Esophagus (tissue), 2 donors: Measurements from ENCODE around the gene UGT1A10. TPM values are rescaled to one million over a fixed set of nuclear protein-coding genes. Genes with fewer than 3 reads are reported as not detected.
A peak's percentile ranks its signal among the peaks of the same experiment; 100 is the strongest.

Source experiments
- H3K27ac ChIP-seq, 2 donors: one replicate each; pipeline ENCODE4 v1.5.1; 2013; ENCODE audit warnings: low read depth in 2 of 2, mild to moderate bottlenecking in 2 of 2, inconsistent platforms in 1 of 2, low read length in 1 of 2, moderate library complexity in 1 of 2
- H3K27me3 ChIP-seq, 2 donors: one replicate each; pipeline ENCODE4 v1.6.1; 2013; ENCODE audit warnings: low read length in 2 of 2, control low read depth in 1 of 2, mild to moderate bottlenecking in 1 of 2; ENCODE audit not compliant: insufficient read depth in 2 of 2, control insufficient read depth in 1 of 2
- H3K36me3 ChIP-seq, 2 donors: one replicate each; pipeline ENCODE4 v1.6.1; 2013; ENCODE audit warnings: low read length in 1 of 2; ENCODE audit not compliant: control insufficient read depth in 2 of 2, insufficient read depth in 2 of 2
- H3K4me1 ChIP-seq, 2 donors: one replicate each; pipeline ENCODE4 v1.6.1; 2013; ENCODE audit warnings: low read length in 1 of 2; ENCODE audit not compliant: control insufficient read depth in 2 of 2, insufficient read depth in 2 of 2
- H3K4me3 ChIP-seq, 2 donors: one replicate each; pipeline ENCODE4 v1.5.1; 2013; ENCODE audit warnings: low read length in 2 of 2, mild to moderate bottlenecking in 2 of 2, low read depth in 1 of 2, moderate library complexity in 1 of 2
- H3K9me3 ChIP-seq, 2 donors: one replicate each; pipeline ENCODE4 v1.6.1; 2013; ENCODE audit warnings: mild to moderate bottlenecking in 2 of 2, low read depth in 1 of 2, low read length in 1 of 2, moderate library complexity in 1 of 2; ENCODE audit not compliant: control insufficient read depth in 2 of 2, insufficient read depth in 1 of 2
- WGBS, 2 donors: extraction: QIAGEN DNeasy Blood & Tissue Kit; methylation state at CpG; one replicate each; pipeline ENCODE4 v1.1.7; 2013; 5-methylcytosine and 5-hydroxymethylcytosine counted together
- polyA plus RNA-seq, 2 donors: library from polyadenylated mRNA; stranded (reverse); fragments of 200-250 nt; gene quantifications; one replicate each; pipeline ENCODE4 v1.2.3, GENCODE V29; 2013
- donor health status: healthy with polysubstance abuse.
- donor health status: Bipolar disorder and iron deficiency.

Gene UGT1A10
- polyA plus RNA-seq, 2 donors: 9.1 to 10.8 TPM

- Histone ChIP-seq H3K9me3 (no peaks in the 10 kb centered on the region), H3K4me3 (no peak within 1 kb of the TSS), H3K27me3 (no peaks in the 10 kb centered on the region), H3K27ac (no peak within 1 kb of the TSS), H3K36me3 (no peaks in the 10 kb centered on the region), H3K4me1 (no peaks in the 10 kb centered on the region)
- 88 to 89% methylated on average over 5 of the region's 5 CpGs for WGBS, 2 donors
Measured at GRCh38 chr2:233671290-233672161, 35.3 kb downstream of the UGT1A10 start, which contains the start of gene UGT1A9. Gene UGT1A9, plus strand, starts transcription at chr2:233671898. Its CDS starts 37 bp downstream, at chr2:233671935.

DNA sequence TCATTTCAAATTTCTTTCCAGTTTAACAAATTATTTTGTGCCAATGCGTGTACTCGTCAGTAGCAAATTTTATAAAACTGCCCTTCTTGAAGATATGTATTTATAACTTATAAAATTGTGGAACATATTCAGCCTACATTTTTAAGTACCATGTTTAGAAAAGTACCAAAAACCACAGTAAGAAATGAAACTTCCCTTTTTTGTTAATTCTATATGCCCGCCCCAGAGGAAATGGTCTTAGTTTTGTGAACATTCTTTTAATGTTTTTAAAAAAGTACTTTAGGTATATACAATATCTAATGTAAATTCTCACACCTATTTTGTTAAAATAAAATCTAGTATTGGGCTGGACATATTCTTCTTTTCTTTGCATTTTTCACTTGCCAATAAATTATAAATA, 36.6 kb downstream of the UGT1A10 start:
- Histone ChIP-seq H3K9me3 (no peaks in the 10 kb centered on the region), H3K27me3 (no peaks in the 10 kb centered on the region), H3K4me1 (no peaks in the 10 kb centered on the region), H3K27ac (no peak overlapping the region), H3K4me3 (no peak overlapping the region), H3K36me3 (no peaks in the 10 kb centered on the region)
- WGBS, 2 donors: 69 to 73% methylated on average over 3 of the region's 3 CpGs

- Histone ChIP-seq H3K27me3 (no peaks in the 10 kb centered on the region), H3K4me3 (no peak overlapping the region), H3K4me1 (no peaks in the 10 kb centered on the region), H3K27ac (no peak overlapping the region), H3K36me3 (no peaks in the 10 kb centered on the region), H3K9me3 (no peaks in the 10 kb centered on the region)
Measured at GRCh38 chr2:233673896-233674295, 37.6 kb downstream of the UGT1A10 start.

- no peak overlapping the region for H3K27ac ChIP-seq
- WGBS, 2 donors: 64 to 68% methylated on average over 1 of the region's 1 CpG
- H3K27me3 ChIP-seq: no peaks in the 10 kb centered on the region
- H3K4me3 ChIP-seq: no peak overlapping the region
- H3K36me3 ChIP-seq: no peaks in the 10 kb centered on the region
- H3K4me1 ChIP-seq: no peaks in the 10 kb centered on the region
- no peaks in the 10 kb centered on the region for H3K9me3 ChIP-seq
Measured at GRCh38 chr2:233674314-233674713, 38.1 kb downstream of the UGT1A10 start.

DNA sequence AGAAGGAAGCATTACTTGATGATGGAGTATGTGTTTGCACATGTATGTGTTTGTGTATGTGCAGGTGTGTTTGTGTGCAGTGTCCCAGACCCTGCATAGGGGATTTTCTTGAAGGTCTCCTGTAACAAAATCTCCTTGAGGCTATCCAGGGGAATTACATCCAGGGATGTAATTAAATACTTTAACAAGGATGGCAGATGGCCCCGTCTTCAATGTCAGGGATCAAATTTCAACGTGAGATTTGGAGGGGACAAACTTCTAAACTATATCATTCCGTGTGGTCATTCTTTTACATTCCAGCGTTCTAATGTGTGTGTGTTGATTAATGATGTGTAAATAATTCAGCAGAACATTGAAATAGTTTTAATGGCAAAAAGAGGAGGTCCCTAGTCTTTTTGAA, 38.7 kb downstream of the UGT1A10 start:
- no peaks in the 10 kb centered on the region for H3K9me3 ChIP-seq
- no peak overlapping the region for H3K27ac ChIP-seq
- H3K4me3 ChIP-seq: no peak overlapping the region
- H3K36me3 ChIP-seq: no peaks in the 10 kb centered on the region
- no peaks in the 10 kb centered on the region for H3K27me3 ChIP-seq
- WGBS, 2 donors: 39 to 48% methylated on average over 4 of the region's 4 CpGs
- H3K4me1 ChIP-seq: no peaks in the 10 kb centered on the region

DNA sequence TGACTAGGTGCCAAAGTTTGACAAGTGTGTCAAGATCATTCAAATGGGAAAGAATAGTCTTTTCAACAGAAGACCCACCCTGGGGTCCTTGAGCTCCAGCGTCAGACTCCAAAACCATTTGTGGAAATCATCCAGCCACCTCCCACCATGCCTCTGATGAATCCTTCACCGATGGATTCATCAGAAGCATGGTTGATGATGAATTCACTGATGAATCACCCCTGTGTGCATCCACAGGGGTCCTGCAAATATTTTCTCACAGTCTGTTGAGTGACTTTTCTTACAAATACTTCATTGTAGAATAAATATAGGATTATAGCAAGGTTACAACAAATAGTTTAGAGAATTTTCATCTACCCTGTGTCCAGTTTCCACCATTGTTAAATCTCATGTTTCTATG, 39.8 kb downstream of the UGT1A10 start:
- Histone ChIP-seq H3K4me1 (no peaks in the 10 kb centered on the region), H3K4me3 (no peak overlapping the region), H3K27ac (no peak overlapping the region), H3K27me3 (no peaks in the 10 kb centered on the region), H3K36me3 (no peaks in the 10 kb centered on the region), H3K9me3 (no peaks in the 10 kb centered on the region)
- WGBS, 2 donors: 84 to 87% methylated on average over 2 of the region's 2 CpGs

- Histone ChIP-seq H3K36me3 (no peaks in the 10 kb centered on the region), H3K27me3 (no peaks in the 10 kb centered on the region), H3K4me1 (peaks cover 0 to 3% of the 10 kb centered on the region in 2 donors), H3K27ac (peak overlapping the region in 1 of 2 donors; percentile 15), H3K9me3 (no peaks in the 10 kb centered on the region), H3K4me3 (no peak overlapping the region)
- WGBS, 2 donors: 47 to 49% methylated on average over 4 of the region's 4 CpGs
Measured at GRCh38 chr2:233679196-233679595, 42.9 kb downstream of the UGT1A10 start.

- no peak overlapping the region for H3K27ac ChIP-seq
- 78% methylated on average over 4 of the region's 4 CpGs for WGBS, 2 donors
- no peaks in the 10 kb centered on the region for H3K27me3 ChIP-seq
- H3K4me3 ChIP-seq: no peak overlapping the region
- no peaks in the 10 kb centered on the region for H3K9me3 ChIP-seq
- no peaks in the 10 kb centered on the region for H3K36me3 ChIP-seq
- peaks cover 0 to 3% of the 10 kb centered on the region in 2 donors for H3K4me1 ChIP-seq
Measured at GRCh38 chr2:233680361-233681045, 44.3 kb downstream of the UGT1A10 start.

DNA sequence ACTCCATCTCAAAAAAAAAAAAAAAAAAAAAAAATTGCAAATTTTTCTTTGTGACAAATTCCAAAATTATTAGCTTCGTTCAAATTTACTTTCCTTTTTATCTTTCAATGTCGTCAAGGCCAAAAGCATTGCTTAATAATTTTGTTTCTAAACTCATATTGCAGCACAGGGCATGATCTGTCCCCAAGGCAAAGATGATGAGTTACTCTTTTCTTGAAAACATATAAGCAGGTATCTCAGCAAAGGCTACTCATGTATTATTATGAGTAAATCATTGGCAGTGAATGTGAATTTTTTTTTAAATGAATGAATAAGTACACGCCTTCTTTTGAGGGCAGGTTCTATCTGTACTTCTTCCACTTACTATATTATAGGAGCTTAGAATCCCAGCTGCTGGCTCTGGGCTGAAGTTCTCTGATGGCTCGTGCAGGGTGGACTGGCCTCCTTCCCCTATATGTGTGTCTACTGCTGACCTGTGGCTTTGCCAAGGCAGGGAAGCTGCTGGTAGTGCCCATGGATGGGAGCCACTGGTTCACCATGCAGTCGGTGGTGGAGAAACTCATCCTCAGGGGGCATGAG, 45.4 kb downstream of the UGT1A10 start, which contains the start of gene UGT1A7:
Gene UGT1A7, plus strand, starts transcription at position 381 of the 579 bp plus-strand sequence. Its CDS starts 37 bp downstream, at position 418.
- Histone ChIP-seq H3K4me3 (peak within 1 kb of the TSS; percentile 4 to 31), H3K36me3 (no peaks in the 10 kb centered on the region), H3K9me3 (no peaks in the 10 kb centered on the region), H3K27ac (peak within 1 kb of the TSS; percentile 67 to 71), H3K27me3 (no peaks in the 10 kb centered on the region), H3K4me1 (peaks cover 0 to 3% of the 10 kb centered on the region in 2 donors)
- WGBS, 2 donors: 48 to 59% methylated on average over 5 of the region's 5 CpGs
